LNCAP (cell line): ENCODE data around the gene PANX2.

Experiments used
- CTCF ChIP-seq: fragments of 450-650 bp; IDR thresholded peaks from 2 replicates; pipeline ENCODE4 v1.5.1; 2017; ENCODE audit warnings: mild to moderate bottlenecking

Gene PANX2

GRCh38 chr22:50219800-50220602, 49.5 kb downstream of the PANX2 start:
- TF ChIP-seq CTCF, result no peak

GRCh38 chr22:50220603-50221409, 50.3 kb downstream of the PANX2 start:
- no peak for TF ChIP-seq CTCF

- no peak for TF ChIP-seq CTCF
These were observed 51.1 kb downstream of the PANX2 start for GRCh38 chr22:50221410-50222300.

- no peak for TF ChIP-seq CTCF
These were observed 52.0 kb downstream of the PANX2 start for GRCh38 chr22:50222508-50222907.

- no peak for TF ChIP-seq CTCF
These were observed 53.5 kb downstream of the PANX2 start for GRCh38 chr22:50224071-50224470.

GRCh38 chr22:50225200-50225969, 54.9 kb downstream of the PANX2 start:
- no peak for TF ChIP-seq CTCF
